NB4 (cell line): Measurements from ENCODE around the gene MAN1A1.

Experiments
- DNase-seq: peaks from one replicate; pipeline ENCODE4 v3.0.0; 2010; ENCODE audit warnings: low read depth
- H3K4me3 ChIP-seq: one replicate; pipeline ENCODE4 v1.5.1; 2011; ENCODE audit warnings: mild to moderate bottlenecking, low read depth, low read length, moderate library complexity
- CTCF ChIP-seq: IDR thresholded peaks from one replicate; pipeline ENCODE4 v1.5.1; 2012; ENCODE audit warnings: low read depth, low read length
- MAX ChIP-seq: IDR thresholded peaks from 2 replicates; pipeline ENCODE4 v1.6.1; 2011; ENCODE audit warnings: low read depth, low read length
- MYC ChIP-seq: IDR thresholded peaks from 2 replicates; pipeline ENCODE4 v1.6.1; 2011; ENCODE audit warnings: low read depth, low read length
- POLR2A ChIP-seq: IDR thresholded peaks from 2 replicates; pipeline ENCODE4 v1.6.1; 2011; ENCODE audit warnings: mild to moderate bottlenecking; ENCODE audit not compliant: insufficient read length; ENCODE audit errors: extremely low read depth

The MAN1A1 gene

GRCh38 chr6:119322034-119322433 is 27.5 kb downstream of the MAN1A1 start:
- no peak overlapping the region for H3K4me3 ChIP-seq
- TF ChIP-seq CTCF (no peak), POLR2A (no peak)
- DNase-seq = no peak

- DNase-seq = no peak
- H3K4me3 ChIP-seq = no peak overlapping the region
- no peak for TF ChIP-seq MAX
- no peak for TF ChIP-seq POLR2A
- TF ChIP-seq MYC = no peak
- TF ChIP-seq CTCF = no peak
These were observed 29.9 kb downstream of the MAN1A1 start for GRCh38 chr6:119319694-119320093.

GRCh38 chr6:119318730-119319129 is 30.8 kb downstream of the MAN1A1 start:
- TF ChIP-seq POLR2A = no peak
- H3K4me3 ChIP-seq = no peak overlapping the region
- DNase-seq = no peak

GRCh38 chr6:119318176-119318575 is 31.4 kb downstream of the MAN1A1 start:
- no peak for DNase-seq
- TF ChIP-seq MAX = no peak
- no peak for TF ChIP-seq CTCF
- no peak for TF ChIP-seq POLR2A
- no peak for TF ChIP-seq MYC
- H3K4me3 ChIP-seq = no peak overlapping the region

- no peak for TF ChIP-seq CTCF
- no peak for TF ChIP-seq POLR2A
- TF ChIP-seq MYC = no peak
- no peak for TF ChIP-seq MAX
- H3K4me3 ChIP-seq = no peak overlapping the region
- no peak for DNase-seq
These were observed 32.6 kb downstream of the MAN1A1 start for GRCh38 chr6:119317007-119317406.

- no peak for DNase-seq
- H3K4me3 ChIP-seq = no peak overlapping the region
These were observed 34.7 kb downstream of the MAN1A1 start for GRCh38 chr6:119314885-119315272.

More at GRCh38 chr6:119314885-119315272, 34.7 kb downstream of the MAN1A1 start:
- TF ChIP-seq MAX (no peak), CTCF (no peak), POLR2A (no peak), MYC (no peak)
